DND-41 (cell line): Measurements from ENCODE around the gene S100PBP.
"Not testable (repeated sequence)": the region's sequence is repeated elsewhere in the genome, so short reads cannot be mapped to it uniquely, and the experiment has no call there.

Experiments
- ATAC-seq: fragments of 200-7000 bp; cut with Tn5 transposase; 3 replicates; pipeline ENCODE4 v1.9.1; 2021; ENCODE audit warnings: low read depth; ENCODE audit not compliant: insufficient read depth
- DNase-seq: peaks from one replicate; pipeline ENCODE4 v3.0.0-alpha.2; 2020
- H2AFZ ChIP-seq: 2 replicates; pipeline ENCODE4 v1.6.0; 2012; ENCODE audit warnings: low read depth, low read length
- H3K27ac ChIP-seq: 2 replicates; pipeline ENCODE4 v1.5.1; 2012; ENCODE audit warnings: low read length, inconsistent platforms
- H3K27me3 ChIP-seq: fragments of 200-600 bp; sonication (generic); 2 replicates; pipeline ENCODE4 v1.6.0; 2012; ENCODE audit warnings: low read length, mild to moderate bottlenecking, inconsistent platforms; ENCODE audit not compliant: insufficient read depth, poor library complexity
- H3K36me3 ChIP-seq: 2 replicates; pipeline ENCODE4 v1.5.1; 2012; ENCODE audit warnings: low read length, inconsistent platforms; ENCODE audit not compliant: insufficient read depth
- H3K4me1 ChIP-seq: 2 replicates; pipeline ENCODE4 v1.5.1; 2012; ENCODE audit warnings: mild to moderate bottlenecking, low read length; ENCODE audit not compliant: insufficient read depth
- H3K4me2 ChIP-seq: 2 replicates; pipeline ENCODE4 v1.6.0; 2012; ENCODE audit warnings: mild to moderate bottlenecking, moderate library complexity, low read length, inconsistent platforms; ENCODE audit not compliant: insufficient read depth
- H3K4me3 ChIP-seq, 2 experiments: fragments of 200-600 bp in 1 of 2; shearing (Covaris generic) in 1 of 2; 2 replicates each; pipeline ENCODE4 v1.5.1; 2012 to 2016; ENCODE audit warnings: inconsistent platforms in 2 of 2, low read length in 2 of 2, mild to moderate bottlenecking in 2 of 2, low read depth in 1 of 2, moderate library complexity in 1 of 2
- H3K79me2 ChIP-seq: 2 replicates; pipeline ENCODE4 v1.6.0; 2012; ENCODE audit warnings: low read length, inconsistent platforms; ENCODE audit not compliant: insufficient read depth
- H3K9ac ChIP-seq: 2 replicates; pipeline ENCODE4 v1.6.0; 2012; ENCODE audit warnings: low read depth, mild to moderate bottlenecking, inconsistent platforms, low read length, moderate library complexity
- H3K9me3 ChIP-seq: 2 replicates; pipeline ENCODE4 v1.5.1; 2012; ENCODE audit warnings: low read length, moderate library complexity, mild to moderate bottlenecking, inconsistent platforms; ENCODE audit not compliant: insufficient read depth, severe bottlenecking
- H4K20me1 ChIP-seq: 2 replicates; pipeline ENCODE4 v1.6.0; 2012; ENCODE audit warnings: low read length; ENCODE audit not compliant: insufficient read depth
- EZH2 ChIP-seq: IDR thresholded peaks from 3 replicates; pipeline ENCODE4 v1.6.1; 2012; ENCODE audit warnings: borderline replicate concordance, low read depth, mild to moderate bottlenecking, moderate library complexity, low read length, inconsistent platforms; ENCODE audit not compliant: severe bottlenecking
- TF ChIP-seq, protein P1 (sequence below): IDR thresholded peaks from 2 replicates; pipeline ENCODE4 v1.5.1; 2012; ENCODE audit warnings: borderline replicate concordance, low read length, moderate library complexity, mild to moderate bottlenecking; ENCODE audit not compliant: poor library complexity, severe bottlenecking; ENCODE audit errors: extremely low read depth

Gene S100PBP

DNA sequence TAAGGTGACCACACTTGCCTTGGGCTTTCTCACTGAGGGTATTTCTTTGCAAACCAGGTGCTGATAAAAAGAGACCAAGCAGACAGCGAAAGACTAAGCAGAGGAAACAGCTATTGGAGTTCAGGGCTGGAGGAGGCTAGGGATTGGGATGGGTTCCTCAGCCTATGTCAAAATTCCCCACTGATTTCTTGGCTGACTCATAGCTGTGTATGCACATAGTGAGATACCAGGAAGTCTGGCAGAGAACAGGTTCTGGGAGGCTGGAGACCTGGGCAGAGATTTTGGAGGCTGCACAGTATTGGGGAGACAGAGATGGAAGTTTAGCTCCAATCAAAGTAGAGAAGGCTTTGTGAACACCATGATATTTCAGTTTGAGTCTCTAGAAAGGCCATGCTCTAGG lies 25.6 kb upstream of the S100PBP start:
- Histone ChIP-seq H3K9ac (no peak overlapping the region), H3K4me3 (no peak overlapping the region), H3K27me3 (no peaks in the 10 kb centered on the region), H3K9me3 (no peaks in the 10 kb centered on the region), H3K36me3 (peaks cover 85% of the 10 kb centered on the region), H3K79me2 (peaks cover 23% of the 10 kb centered on the region; the same call in 1 of the 2 replicates), H2AFZ (no peak overlapping the region), H3K27ac (no peak overlapping the region), H3K4me1 (no peaks in the 10 kb centered on the region), H4K20me1 (peaks cover 6% of the 10 kb centered on the region; the same call in 1 of the 2 replicates), H3K4me2 (no peak overlapping the region)
- DNase-seq (no peak), ATAC-seq (no peak)
- TF ChIP-seq, protein P1, sequence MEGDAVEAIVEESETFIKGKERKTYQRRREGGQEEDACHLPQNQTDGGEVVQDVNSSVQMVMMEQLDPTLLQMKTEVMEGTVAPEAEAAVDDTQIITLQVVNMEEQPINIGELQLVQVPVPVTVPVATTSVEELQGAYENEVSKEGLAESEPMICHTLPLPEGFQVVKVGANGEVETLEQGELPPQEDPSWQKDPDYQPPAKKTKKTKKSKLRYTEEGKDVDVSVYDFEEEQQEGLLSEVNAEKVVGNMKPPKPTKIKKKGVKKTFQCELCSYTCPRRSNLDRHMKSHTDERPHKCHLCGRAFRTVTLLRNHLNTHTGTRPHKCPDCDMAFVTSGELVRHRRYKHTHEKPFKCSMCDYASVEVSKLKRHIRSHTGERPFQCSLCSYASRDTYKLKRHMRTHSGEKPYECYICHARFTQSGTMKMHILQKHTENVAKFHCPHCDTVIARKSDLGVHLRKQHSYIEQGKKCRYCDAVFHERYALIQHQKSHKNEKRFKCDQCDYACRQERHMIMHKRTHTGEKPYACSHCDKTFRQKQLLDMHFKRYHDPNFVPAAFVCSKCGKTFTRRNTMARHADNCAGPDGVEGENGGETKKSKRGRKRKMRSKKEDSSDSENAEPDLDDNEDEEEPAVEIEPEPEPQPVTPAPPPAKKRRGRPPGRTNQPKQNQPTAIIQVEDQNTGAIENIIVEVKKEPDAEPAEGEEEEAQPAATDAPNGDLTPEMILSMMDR, result no peak
- TF ChIP-seq EZH2, result no peak

DNA sequence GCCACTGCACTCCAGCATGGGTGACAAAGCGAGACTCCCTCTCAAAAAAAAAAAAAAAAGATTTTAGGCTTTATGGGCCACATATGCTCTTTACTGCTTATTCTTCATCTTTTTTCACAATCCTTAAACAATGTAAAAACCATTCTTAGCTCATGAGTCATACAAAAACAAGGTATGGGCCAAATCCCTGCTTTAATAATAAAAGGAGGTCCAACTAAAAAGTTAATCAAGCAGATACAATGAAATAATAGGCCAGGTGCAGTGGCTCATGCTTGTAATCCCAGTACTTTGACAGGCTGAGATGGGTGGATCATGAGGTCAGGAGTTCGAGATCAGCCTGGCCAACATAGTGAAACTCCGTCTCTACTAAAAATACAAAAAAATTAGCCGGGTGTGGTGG lies 21.7 kb upstream of the S100PBP start:
- ATAC-seq, H3K27ac ChIP-seq, H3K9ac ChIP-seq, H2AFZ ChIP-seq, H3K9me3 ChIP-seq, DNase-seq, H3K4me1 ChIP-seq, H3K4me3 ChIP-seq, H3K4me2 ChIP-seq, H3K27me3 ChIP-seq: not testable (repeated sequence)
- peaks cover 42% of the 10 kb centered on the region for H3K79me2 ChIP-seq
- H3K36me3 ChIP-seq, result peaks cover 94% of the 10 kb centered on the region
- H4K20me1 ChIP-seq, result peaks cover 24% of the 10 kb centered on the region; the same call in 1 of the 2 replicates

GRCh38 chr1:32797456-32797855 lies 20.0 kb upstream of the S100PBP start:
- ATAC-seq, result no peak
- Histone ChIP-seq H3K27me3 (no peaks in the 10 kb centered on the region), H3K36me3 (peaks cover 92% of the 10 kb centered on the region), H4K20me1 (peaks cover 26% of the 10 kb centered on the region; the same call in 1 of the 2 replicates), H2AFZ (no peak overlapping the region), H3K9me3 (no peaks in the 10 kb centered on the region), H3K27ac (no peak overlapping the region), H3K4me2 (no peak overlapping the region), H3K4me1 (no peaks in the 10 kb centered on the region), H3K79me2 (peaks cover 50% of the 10 kb centered on the region), H3K9ac (no peak overlapping the region), H3K4me3 (no peak overlapping the region)
- no peak for DNase-seq
- TF ChIP-seq, protein P1, result no peak
- no peak for TF ChIP-seq EZH2

GRCh38 chr1:32798191-32798590 lies 19.3 kb upstream of the S100PBP start:
- Histone ChIP-seq H3K4me1 (no peaks in the 10 kb centered on the region), H3K4me2 (no peak overlapping the region), H3K9ac (no peak overlapping the region), H3K9me3 (no peaks in the 10 kb centered on the region), H3K79me2 (peaks cover 52% of the 10 kb centered on the region), H3K27me3 (no peaks in the 10 kb centered on the region), H3K4me3 (no peak overlapping the region), H4K20me1 (peaks cover 26% of the 10 kb centered on the region; the same call in 1 of the 2 replicates), H2AFZ (no peak overlapping the region), H3K36me3 (peaks cover 95% of the 10 kb centered on the region), H3K27ac (no peak overlapping the region)
- ATAC-seq (no peak), DNase-seq (no peak)
- TF ChIP-seq, protein P1, result no peak
- no peak for TF ChIP-seq EZH2
